ENCODE data around the gene DZIP3. TPM values are rescaled to one million over a fixed set of nuclear protein-coding genes. Genes with fewer than 3 reads are reported as not detected.

The DZIP3 gene
- total and polyA plus RNA-seq, 10 of the 15 experiments (the other 5 are each of a cell fraction or from before 2014, with no cell fraction given) = 4.3 to 15.6 (median 9.2) TPM

DNA sequence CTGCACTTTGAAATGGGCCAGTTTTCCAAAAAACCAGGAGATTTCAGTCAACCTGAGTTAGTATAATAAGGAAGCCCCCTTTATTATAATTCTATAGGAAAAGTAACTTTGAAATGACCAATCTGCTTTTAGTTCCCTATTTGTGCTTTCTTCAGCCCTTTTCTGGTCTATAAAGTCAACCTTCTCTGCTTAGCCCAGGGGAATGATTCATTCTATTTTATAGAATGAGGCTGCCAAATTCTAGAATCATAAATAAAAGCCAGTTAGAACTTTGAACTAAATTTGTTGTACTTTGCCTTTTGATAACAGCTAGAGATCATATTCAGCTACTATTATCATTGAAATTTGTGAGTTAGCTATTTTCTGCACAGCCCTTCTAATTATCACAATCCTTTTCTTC, 25.0 kb upstream of the DZIP3 start (continued):
- TF ChIP-seq, protein P1, sequence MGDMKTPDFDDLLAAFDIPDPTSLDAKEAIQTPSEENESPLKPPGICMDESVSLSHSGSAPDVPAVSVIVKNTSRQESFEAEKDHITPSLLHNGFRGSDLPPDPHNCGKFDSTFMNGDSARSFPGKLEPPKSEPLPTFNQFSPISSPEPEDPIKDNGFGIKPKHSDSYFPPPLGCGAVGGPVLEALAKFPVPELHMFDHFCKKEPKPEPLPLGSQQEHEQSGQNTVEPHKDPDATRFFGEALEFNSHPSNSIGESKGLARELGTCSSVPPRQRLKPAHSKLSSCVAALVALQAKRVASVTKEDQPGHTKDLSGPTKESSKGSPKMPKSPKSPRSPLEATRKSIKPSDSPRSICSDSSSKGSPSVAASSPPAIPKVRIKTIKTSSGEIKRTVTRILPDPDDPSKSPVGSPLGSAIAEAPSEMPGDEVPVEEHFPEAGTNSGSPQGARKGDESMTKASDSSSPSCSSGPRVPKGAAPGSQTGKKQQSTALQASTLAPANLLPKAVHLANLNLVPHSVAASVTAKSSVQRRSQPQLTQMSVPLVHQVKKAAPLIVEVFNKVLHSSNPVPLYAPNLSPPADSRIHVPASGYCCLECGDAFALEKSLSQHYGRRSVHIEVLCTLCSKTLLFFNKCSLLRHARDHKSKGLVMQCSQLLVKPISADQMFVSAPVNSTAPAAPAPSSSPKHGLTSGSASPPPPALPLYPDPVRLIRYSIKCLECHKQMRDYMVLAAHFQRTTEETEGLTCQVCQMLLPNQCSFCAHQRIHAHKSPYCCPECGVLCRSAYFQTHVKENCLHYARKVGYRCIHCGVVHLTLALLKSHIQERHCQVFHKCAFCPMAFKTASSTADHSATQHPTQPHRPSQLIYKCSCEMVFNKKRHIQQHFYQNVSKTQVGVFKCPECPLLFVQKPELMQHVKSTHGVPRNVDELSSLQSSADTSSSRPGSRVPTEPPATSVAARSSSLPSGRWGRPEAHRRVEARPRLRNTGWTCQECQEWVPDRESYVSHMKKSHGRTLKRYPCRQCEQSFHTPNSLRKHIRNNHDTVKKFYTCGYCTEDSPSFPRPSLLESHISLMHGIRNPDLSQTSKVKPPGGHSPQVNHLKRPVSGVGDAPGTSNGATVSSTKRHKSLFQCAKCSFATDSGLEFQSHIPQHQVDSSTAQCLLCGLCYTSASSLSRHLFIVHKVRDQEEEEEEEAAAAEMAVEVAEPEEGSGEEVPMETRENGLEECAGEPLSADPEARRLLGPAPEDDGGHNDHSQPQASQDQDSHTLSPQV (IDR thresholded peaks at IDR 0.05) = no peak
- TF ChIP-seq SMAD5 (IDR thresholded peaks at IDR 0.05; ENCODE audit: low read depth) = no peak
- no peak for TF ChIP-seq NRF1 (conservative IDR thresholded peaks at IDR 0.05; ENCODE audit: low read depth, low read length)
- TF ChIP-seq IRF4 (IDR thresholded peaks at IDR 0.05; ENCODE audit: low read depth, low read length) = no peak
- TF ChIP-seq, protein P2, sequence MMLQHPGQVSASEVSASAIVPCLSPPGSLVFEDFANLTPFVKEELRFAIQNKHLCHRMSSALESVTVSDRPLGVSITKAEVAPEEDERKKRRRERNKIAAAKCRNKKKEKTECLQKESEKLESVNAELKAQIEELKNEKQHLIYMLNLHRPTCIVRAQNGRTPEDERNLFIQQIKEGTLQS (IDR thresholded peaks at IDR 0.05; ENCODE audit: borderline replicate concordance, extremely low read depth, low read depth, low read length) = no peak

DNA sequence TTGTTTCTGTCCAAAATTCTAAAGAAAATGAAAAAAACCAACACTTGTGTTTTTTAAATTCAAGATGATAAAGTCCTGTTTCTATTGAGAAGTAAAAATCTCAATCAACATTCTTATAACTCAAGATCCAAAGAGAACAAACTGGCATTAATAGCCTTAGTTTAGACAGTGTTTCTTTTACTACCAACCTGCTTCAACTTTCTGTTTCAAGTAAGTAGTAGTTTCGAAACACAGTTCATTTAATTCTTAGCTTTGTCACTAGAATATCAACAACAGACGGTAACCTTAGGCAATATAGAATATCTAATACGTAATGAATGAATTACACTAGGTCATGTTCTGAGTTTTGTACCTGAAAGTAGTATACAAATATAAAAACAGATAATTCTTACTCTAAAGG, 24.0 kb upstream of the DZIP3 start:
- ChIA-PET RAD21 (ENCODE audit: unreplicated experiment) (interaction anchor here (1.9 kb wide), 1 partner anchor 13 kb away, joined by 6 read pairs; no protein-coding TSS in a partner anchor), POLR2A (no interaction called here), CTCF (interaction anchor here (1.1 kb wide), 1 partner anchor 31 kb away, joined by 3 read pairs; no protein-coding TSS in a partner anchor), SMC1A (ENCODE audit: uncharacterized antibody, unreplicated experiment) (interaction anchor here (1.0 kb wide), 2 partner anchors 9 to 13 kb away, joined by 3 read pairs; no protein-coding TSS in a partner anchor)
- ATAC-seq (no peak), DNase-seq (ENCODE audit: low read depth, low spot score) (no peak), FAIRE-seq (no peak)
- no peak overlapping the region for H2AFZ ChIP-seq (ENCODE audit: control insufficient read depth, low read depth, low read length)
- no peaks in the 10 kb centered on the region for H3K9me3 ChIP-seq (replicated peaks; ENCODE audit: control insufficient read depth, insufficient read depth, low read length)
- intact Hi-C loops (cut with micrococcal nuclease; ENCODE audit: unreplicated experiment) = no loop called here
- no peak for TF ChIP-seq RUNX3 (IDR thresholded peaks at IDR 0.05; ENCODE audit: low read length)
- H3K4me2 ChIP-seq (ENCODE audit: control insufficient read depth, insufficient read depth) = no peak overlapping the region
- H3K79me2 ChIP-seq (ENCODE audit: control insufficient read depth, insufficient read depth, low read length) = no peaks in the 10 kb centered on the region
- H3K4me3 ChIP-seq = no peak overlapping the region
- 94% methylated on average over 3 of the region's 3 CpGs for WGBS (ENCODE audit: insufficient coverage, insufficient replicate concordance, low lambda C conversion rate, missing lambda C conversion rate)
- no peak overlapping the region for H3K9ac ChIP-seq (ENCODE audit: control insufficient read depth, insufficient read depth, low read length)
- H3K27me3 ChIP-seq (replicated peaks in 1 of 2; ENCODE audit: control insufficient read depth in 2 of 2, insufficient read depth in 2 of 2, low read length in 1 of 2) = no peaks in the 10 kb centered on the region
- BruUV-seq (replicated peaks) = no TSS peak
- in situ Hi-C loops (cut with MboI) = no loop called here
- H3K27ac ChIP-seq (ENCODE audit: control insufficient read depth, insufficient read depth) = no peak overlapping the region
- H3K36me3 ChIP-seq (ENCODE audit: control insufficient read depth in 2 of 2, insufficient read depth in 2 of 2, low read length in 1 of 2) = peaks cover 0 to 5% of the 10 kb centered on the region in 2 experiments
- H4K20me1 ChIP-seq (ENCODE audit: control insufficient read depth, insufficient read depth) = no peaks in the 10 kb centered on the region
- no peaks in the 10 kb centered on the region for H3K4me1 ChIP-seq (ENCODE audit: control insufficient read depth, insufficient read depth, low read length)
